ENCODE results near the gene PDLIM1.
A peak's percentile ranks its signal among the peaks of the same experiment; 100 is the strongest.

The PDLIM1 gene

GRCh38 chr10:95260909-95261552 is 29.8 kb downstream of the PDLIM1 start:
- ChIA-PET POLR2A (no interaction called here), CTCF (interaction anchor here (1.5 to 3.7 kb wide), 5 partner anchors 9 to 102 kb away, joined by 4 to 25 read pairs (median 7); no protein-coding TSS in a partner anchor)
- TF ChIP-seq CTCF (IDR thresholded peaks at IDR 0.05; ENCODE audit: insufficient read depth, low read length, missing control alignments) = no peak
- H3K4me3 ChIP-seq (ENCODE audit: low read depth, low read length) = no peak overlapping the region
- peak; percentile 63 for DNase-seq (ENCODE audit: low read depth, low spot score)

- ChIA-PET CTCF (interaction anchor here (0.6 to 3.7 kb wide), 6 partner anchors 10 to 103 kb away, joined by 3 to 25 read pairs (median 6); no protein-coding TSS in a partner anchor), POLR2A (no interaction called here)
- TF ChIP-seq CTCF (IDR thresholded peaks at IDR 0.05; ENCODE audit: insufficient read depth, low read length, missing control alignments) = no peak
- no peak overlapping the region for H3K4me3 ChIP-seq (ENCODE audit: low read depth, low read length)
- DNase-seq (ENCODE audit: low read depth, low spot score) = peak; percentile 81
Measured at GRCh38 chr10:95260397-95260881, 30.4 kb downstream of the PDLIM1 start.

GRCh38 chr10:95257849-95258248 is 33.0 kb downstream of the PDLIM1 start:
- POLR2A ChIA-PET = no interaction called here
- TF ChIP-seq CTCF (IDR thresholded peaks at IDR 0.05; ENCODE audit: insufficient read depth, low read length, missing control alignments) = no peak
- CTCF ChIA-PET = interaction anchor here (1.2 to 2.6 kb wide), 4 partner anchors 11 to 105 kb away, joined by 3 to 13 read pairs (median 8); no protein-coding TSS in a partner anchor
- no peak for DNase-seq (ENCODE audit: low read depth, low spot score)
- no peak overlapping the region for H3K4me3 ChIP-seq (ENCODE audit: low read depth, low read length)

GRCh38 chr10:95256268-95256667 is 34.5 kb downstream of the PDLIM1 start:
- CTCF ChIA-PET = interaction anchor here (1.7 to 2.6 kb wide), 3 partner anchors 10 to 107 kb away, joined by 6 to 12 read pairs (median 9); no protein-coding TSS in a partner anchor
- POLR2A ChIA-PET = no interaction called here
- TF ChIP-seq CTCF (IDR thresholded peaks at IDR 0.05; ENCODE audit: insufficient read depth, low read length, missing control alignments) = no peak
- no peak for DNase-seq (ENCODE audit: low read depth, low spot score)
- H3K4me3 ChIP-seq (ENCODE audit: low read depth, low read length) = no peak overlapping the region

- DNase-seq (ENCODE audit: low read depth, low spot score) = no peak
- POLR2A ChIA-PET = no interaction called here
- no peak overlapping the region for H3K4me3 ChIP-seq (ENCODE audit: low read depth, low read length)
- no peak for TF ChIP-seq CTCF (IDR thresholded peaks at IDR 0.05; ENCODE audit: insufficient read depth, low read length, missing control alignments)
- CTCF ChIA-PET = interaction anchor here (2.2 to 2.3 kb wide), 2 partner anchors 11 to 109 kb away, joined by 8 to 12 read pairs; no protein-coding TSS in a partner anchor
Measured at GRCh38 chr10:95254629-95255028, 36.2 kb downstream of the PDLIM1 start.

- CTCF ChIA-PET = interaction anchor here (2.2 kb wide), 1 partner anchor 10 kb away, joined by 8 read pairs; no protein-coding TSS in a partner anchor
- no peak for DNase-seq (ENCODE audit: low read depth, low spot score)
- no peak for TF ChIP-seq CTCF (IDR thresholded peaks at IDR 0.05; ENCODE audit: insufficient read depth, low read length, missing control alignments)
- POLR2A ChIA-PET = no interaction called here
- no peak overlapping the region for H3K4me3 ChIP-seq (ENCODE audit: low read depth, low read length)
Measured at GRCh38 chr10:95253686-95254085, 37.1 kb downstream of the PDLIM1 start.

Measured in AG04449 (cell line).